ENCODE results near the gene TTC7B. TPM values are rescaled to one million over a fixed set of nuclear protein-coding genes. Genes with fewer than 3 reads are reported as not detected.

TTC7B gene
- total and polyA plus RNA-seq, 2 experiments from 2014 or later = 5.2 to 28.2 TPM

- DNase-seq = no peak
- 96 to 97% methylated on average over 4 of the region's 4 CpGs for WGBS, 2 experiments (ENCODE audit: low coverage in 1 of 2, low lambda C conversion rate in 2 of 2, missing lambda C conversion rate in 2 of 2)
- Histone ChIP-seq H3K27me3 (replicated peaks; ENCODE audit: insufficient read depth) (no peaks in the 10 kb centered on the region), H3K9ac (no peak overlapping the region), H3K4me1 (ENCODE audit: insufficient read depth) (no peaks in the 10 kb centered on the region), H3K9me2 (ENCODE audit: insufficient read depth) (no peaks in the 10 kb centered on the region), H3K36me3 (ENCODE audit: low read depth) (no peaks in the 10 kb centered on the region), H3K4me3 (no peak overlapping the region), H2AFZ (no peak overlapping the region), H3K79me2 (ENCODE audit: insufficient read depth) (no peaks in the 10 kb centered on the region), H3K4me2 (ENCODE audit: unreplicated experiment) (no peak overlapping the region), H3F3A (ENCODE audit: insufficient read depth) (no peaks in the 10 kb centered on the region), H4K20me1 (ENCODE audit: insufficient read depth) (no peaks in the 10 kb centered on the region), H3K9me3 (ENCODE audit: low read depth) (no peaks in the 10 kb centered on the region), H3K27ac (no peak overlapping the region)
- in situ Hi-C loops (cut with MboI) = no loop called here
- TF ChIP-seq EZH2 (IDR thresholded peaks at IDR 0.05; ENCODE audit: insufficient read depth, poor library complexity, severe bottlenecking) = no peak
- TF ChIP-seq EZH2phosphoT487 (IDR thresholded peaks at IDR 0.05; ENCODE audit: insufficient read depth, low read depth) = no peak
Measured at GRCh38 chr14:90564496-90564895, 251.7 kb downstream of the TTC7B start.

DNA sequence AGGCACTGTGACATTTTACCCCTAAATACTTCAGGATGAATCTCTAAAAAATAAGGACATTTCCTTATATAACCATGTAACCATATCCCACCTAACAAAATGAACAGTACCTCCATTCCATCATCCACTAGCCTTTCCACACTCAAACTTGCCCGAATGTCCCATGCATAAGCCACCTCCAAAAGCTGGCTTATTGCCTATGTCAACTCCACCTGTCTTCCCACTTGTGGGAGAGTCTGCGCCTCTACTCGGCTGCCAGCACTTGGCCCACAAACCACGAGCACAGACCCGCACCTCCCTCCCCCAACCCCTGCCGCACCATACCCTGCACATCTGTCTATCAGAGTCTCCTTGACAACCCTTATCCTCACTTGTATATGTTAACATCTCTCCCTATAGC lies 253.6 kb downstream of the TTC7B start:
- Histone ChIP-seq H3K4me3 (no peak overlapping the region), H3K27ac (no peak overlapping the region), H3F3A (ENCODE audit: insufficient read depth) (no peaks in the 10 kb centered on the region), H3K27me3 (replicated peaks; ENCODE audit: insufficient read depth) (no peaks in the 10 kb centered on the region), H3K9me3 (ENCODE audit: low read depth) (no peaks in the 10 kb centered on the region), H2AFZ (no peak overlapping the region), H3K9ac (no peak overlapping the region), H3K36me3 (ENCODE audit: low read depth) (no peaks in the 10 kb centered on the region), H3K9me2 (ENCODE audit: insufficient read depth) (no peaks in the 10 kb centered on the region), H3K79me2 (ENCODE audit: insufficient read depth) (no peaks in the 10 kb centered on the region), H3K4me1 (ENCODE audit: insufficient read depth) (no peaks in the 10 kb centered on the region), H4K20me1 (ENCODE audit: insufficient read depth) (no peaks in the 10 kb centered on the region), H3K4me2 (ENCODE audit: unreplicated experiment) (no peak overlapping the region)
- TF ChIP-seq EZH2 (IDR thresholded peaks at IDR 0.05; ENCODE audit: insufficient read depth, poor library complexity, severe bottlenecking) (no peak), EZH2phosphoT487 (IDR thresholded peaks at IDR 0.05; ENCODE audit: insufficient read depth, low read depth) (no peak)
- in situ Hi-C loops (cut with MboI) = no loop called here
- DNase-seq = no peak
- 88 to 89% methylated on average over 3 to 6 of the region's 6 CpGs for WGBS, 2 experiments (ENCODE audit: low coverage in 1 of 2, low lambda C conversion rate in 2 of 2, missing lambda C conversion rate in 2 of 2)

DNA sequence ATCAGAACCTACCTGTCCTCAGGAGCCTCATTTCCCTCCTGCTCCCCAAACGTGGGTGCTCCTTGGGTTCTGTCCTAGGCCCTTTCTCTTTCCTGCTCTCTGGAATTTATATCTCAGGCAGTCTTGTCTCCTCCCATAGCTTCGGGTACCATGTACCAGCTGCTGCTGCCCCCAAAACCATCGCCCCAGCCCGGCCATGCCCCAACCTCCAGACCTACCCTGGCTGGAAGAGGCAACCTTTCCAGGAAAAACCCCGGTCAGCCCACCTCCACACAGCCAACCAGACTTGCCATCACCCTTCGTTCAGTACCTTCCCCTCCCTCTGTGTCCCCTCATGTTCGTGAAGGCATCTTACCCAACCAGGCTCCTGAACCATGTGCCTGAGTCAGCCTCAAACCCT lies 254.3 kb downstream of the TTC7B start:
- in situ Hi-C loops (cut with MboI) = no loop called here
- TF ChIP-seq EZH2phosphoT487 (IDR thresholded peaks at IDR 0.05; ENCODE audit: insufficient read depth, low read depth) (no peak), EZH2 (IDR thresholded peaks at IDR 0.05; ENCODE audit: insufficient read depth, poor library complexity, severe bottlenecking) (no peak)
- Histone ChIP-seq H3K9me3 (ENCODE audit: low read depth) (no peaks in the 10 kb centered on the region), H3K4me2 (ENCODE audit: unreplicated experiment) (no peak overlapping the region), H3K9me2 (ENCODE audit: insufficient read depth) (no peaks in the 10 kb centered on the region), H2AFZ (no peak overlapping the region), H3K79me2 (ENCODE audit: insufficient read depth) (no peaks in the 10 kb centered on the region), H3K4me3 (no peak overlapping the region), H3K9ac (no peak overlapping the region), H3F3A (ENCODE audit: insufficient read depth) (no peaks in the 10 kb centered on the region), H3K27me3 (replicated peaks; ENCODE audit: insufficient read depth) (no peaks in the 10 kb centered on the region), H3K4me1 (ENCODE audit: insufficient read depth) (no peaks in the 10 kb centered on the region), H3K36me3 (ENCODE audit: low read depth) (no peaks in the 10 kb centered on the region), H4K20me1 (ENCODE audit: insufficient read depth) (no peaks in the 10 kb centered on the region), H3K27ac (no peak overlapping the region)
- 92 to 93% methylated on average over 7 of the region's 7 CpGs for WGBS, 2 experiments (ENCODE audit: low coverage in 1 of 2, low lambda C conversion rate in 2 of 2, missing lambda C conversion rate in 2 of 2)
- no peak for DNase-seq

DNA sequence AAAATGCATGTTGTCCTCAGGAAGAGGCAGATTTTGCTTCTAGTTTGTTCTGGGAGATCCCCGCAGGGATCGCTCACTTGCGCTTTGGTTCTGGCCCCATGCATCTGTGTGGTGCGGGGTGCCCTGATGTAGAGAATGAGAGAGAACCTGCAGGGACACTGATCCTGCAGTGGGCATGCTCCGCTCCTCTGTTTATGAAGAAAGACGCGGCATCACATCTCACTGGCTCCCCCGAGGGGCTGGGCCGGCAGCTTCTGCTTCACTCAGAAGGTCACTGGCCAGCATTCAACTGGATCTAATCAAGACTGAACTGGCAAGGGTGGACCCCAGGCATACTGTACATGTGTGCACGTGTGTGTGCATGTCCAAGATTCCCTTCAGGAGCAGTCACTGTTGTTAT lies 255.2 kb downstream of the TTC7B start:
- 98 to 99% methylated on average over 10 of the region's 10 CpGs for WGBS, 2 experiments (ENCODE audit: low coverage in 1 of 2, low lambda C conversion rate in 2 of 2, missing lambda C conversion rate in 2 of 2)

GRCh38 chr14:90560558-90560957 lies 255.7 kb downstream of the TTC7B start:
- TF ChIP-seq EZH2 (IDR thresholded peaks at IDR 0.05; ENCODE audit: insufficient read depth, poor library complexity, severe bottlenecking) (no peak), EZH2phosphoT487 (IDR thresholded peaks at IDR 0.05; ENCODE audit: insufficient read depth, low read depth) (no peak)
- Histone ChIP-seq H3K36me3 (ENCODE audit: low read depth) (no peaks in the 10 kb centered on the region), H2AFZ (no peak overlapping the region), H3K27me3 (replicated peaks; ENCODE audit: insufficient read depth) (no peaks in the 10 kb centered on the region), H3K9me2 (ENCODE audit: insufficient read depth) (no peaks in the 10 kb centered on the region), H3K79me2 (ENCODE audit: insufficient read depth) (no peaks in the 10 kb centered on the region), H3K4me3 (no peak overlapping the region), H3K9ac (no peak overlapping the region), H3K9me3 (ENCODE audit: low read depth) (no peaks in the 10 kb centered on the region), H3K4me2 (ENCODE audit: unreplicated experiment) (no peak overlapping the region), H3F3A (ENCODE audit: insufficient read depth) (no peaks in the 10 kb centered on the region), H4K20me1 (ENCODE audit: insufficient read depth) (no peaks in the 10 kb centered on the region), H3K27ac (no peak overlapping the region), H3K4me1 (ENCODE audit: insufficient read depth) (no peaks in the 10 kb centered on the region)
- DNase-seq = no peak
- in situ Hi-C loops (cut with MboI) = no loop called here
- WGBS, 2 experiments (ENCODE audit: low coverage in 1 of 2, low lambda C conversion rate in 2 of 2, missing lambda C conversion rate in 2 of 2) = 81 to 85% methylated on average over 4 of the region's 4 CpGs

More for the DNA sequence above, 255.2 kb downstream of the TTC7B start:
- Histone ChIP-seq H3K79me2 (ENCODE audit: insufficient read depth) (no peaks in the 10 kb centered on the region), H3F3A (ENCODE audit: insufficient read depth) (no peaks in the 10 kb centered on the region), H2AFZ (no peak overlapping the region), H3K9ac (no peak overlapping the region), H3K9me2 (ENCODE audit: insufficient read depth) (no peaks in the 10 kb centered on the region), H3K4me1 (ENCODE audit: insufficient read depth) (no peaks in the 10 kb centered on the region), H3K27ac (no peak overlapping the region), H3K4me2 (ENCODE audit: unreplicated experiment) (no peak overlapping the region), H3K27me3 (replicated peaks; ENCODE audit: insufficient read depth) (no peaks in the 10 kb centered on the region), H3K9me3 (ENCODE audit: low read depth) (no peaks in the 10 kb centered on the region), H4K20me1 (ENCODE audit: insufficient read depth) (no peaks in the 10 kb centered on the region), H3K4me3 (no peak overlapping the region), H3K36me3 (ENCODE audit: low read depth) (no peaks in the 10 kb centered on the region)
- no peak for DNase-seq
- in situ Hi-C loops (cut with MboI) = no loop called here
- TF ChIP-seq EZH2 (IDR thresholded peaks at IDR 0.05; ENCODE audit: insufficient read depth, poor library complexity, severe bottlenecking) = no peak
- no peak for TF ChIP-seq EZH2phosphoT487 (IDR thresholded peaks at IDR 0.05; ENCODE audit: insufficient read depth, low read depth)
